GM12873 (cell line): ENCODE measurements around the gene PDSS2.
A peak's percentile ranks its signal among the peaks of the same experiment; 100 is the strongest.

Experiments
- TF ChIP-seq, protein P1 (sequence below): IDR thresholded peaks from 2 replicates; pipeline ENCODE4 v1.5.1; 2012; ENCODE audit warnings: low read depth, mild to moderate bottlenecking, moderate library complexity, low read length, control low read depth; ENCODE audit not compliant: insufficient read depth; ENCODE audit errors: missing control alignments

PDSS2 gene

GRCh38 chr6:107115695-107116327 is 343.6 kb downstream of the PDSS2 start:
- TF ChIP-seq, protein P1, sequence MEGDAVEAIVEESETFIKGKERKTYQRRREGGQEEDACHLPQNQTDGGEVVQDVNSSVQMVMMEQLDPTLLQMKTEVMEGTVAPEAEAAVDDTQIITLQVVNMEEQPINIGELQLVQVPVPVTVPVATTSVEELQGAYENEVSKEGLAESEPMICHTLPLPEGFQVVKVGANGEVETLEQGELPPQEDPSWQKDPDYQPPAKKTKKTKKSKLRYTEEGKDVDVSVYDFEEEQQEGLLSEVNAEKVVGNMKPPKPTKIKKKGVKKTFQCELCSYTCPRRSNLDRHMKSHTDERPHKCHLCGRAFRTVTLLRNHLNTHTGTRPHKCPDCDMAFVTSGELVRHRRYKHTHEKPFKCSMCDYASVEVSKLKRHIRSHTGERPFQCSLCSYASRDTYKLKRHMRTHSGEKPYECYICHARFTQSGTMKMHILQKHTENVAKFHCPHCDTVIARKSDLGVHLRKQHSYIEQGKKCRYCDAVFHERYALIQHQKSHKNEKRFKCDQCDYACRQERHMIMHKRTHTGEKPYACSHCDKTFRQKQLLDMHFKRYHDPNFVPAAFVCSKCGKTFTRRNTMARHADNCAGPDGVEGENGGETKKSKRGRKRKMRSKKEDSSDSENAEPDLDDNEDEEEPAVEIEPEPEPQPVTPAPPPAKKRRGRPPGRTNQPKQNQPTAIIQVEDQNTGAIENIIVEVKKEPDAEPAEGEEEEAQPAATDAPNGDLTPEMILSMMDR: no peak

DNA sequence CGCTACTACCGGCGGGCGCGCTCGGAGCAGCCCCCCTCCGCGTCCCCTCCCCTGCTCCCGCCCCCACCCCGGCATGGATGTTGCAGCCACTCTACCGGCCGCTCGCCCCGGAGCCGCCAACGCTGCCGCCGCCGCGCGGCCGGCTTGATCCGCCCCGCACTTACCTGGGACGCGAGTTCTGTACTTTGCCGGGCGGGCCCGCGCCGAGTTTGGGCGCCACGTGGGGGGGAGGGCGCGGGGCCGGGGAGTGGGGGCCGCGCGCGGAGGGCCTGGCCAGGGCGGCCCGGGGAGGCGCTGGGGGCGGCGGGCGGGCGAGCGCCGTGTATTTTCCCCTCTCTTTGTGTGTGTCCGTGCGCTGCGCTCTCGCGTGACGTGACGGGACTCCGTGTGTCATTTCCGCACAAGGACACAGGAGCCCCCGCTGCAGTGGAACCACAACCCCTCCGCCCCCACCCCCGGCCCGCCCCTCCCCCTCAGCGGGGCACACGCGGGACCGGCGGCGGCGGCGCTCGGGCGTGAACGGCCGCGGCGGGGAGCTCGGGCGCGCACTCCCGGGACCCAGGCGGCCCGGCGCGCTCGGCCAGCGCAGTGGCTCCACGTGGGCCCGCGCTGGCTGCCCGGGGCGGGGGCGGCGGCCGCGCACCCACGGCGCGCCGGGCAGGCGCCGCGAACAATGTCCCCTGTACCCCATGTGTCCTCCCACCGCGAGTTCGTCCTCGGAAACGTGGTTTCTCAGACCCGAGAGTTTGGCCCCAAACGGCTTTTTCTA is 344.3 kb downstream of the PDSS2 start, which contains the start of gene BEND3:
TSS of gene BEND3 (minus strand) at position 590 of the 769 bp plus-strand sequence. CDS start 16,230 bp downstream, outside the sequence.
- TF ChIP-seq, protein P1: no peak

DNA sequence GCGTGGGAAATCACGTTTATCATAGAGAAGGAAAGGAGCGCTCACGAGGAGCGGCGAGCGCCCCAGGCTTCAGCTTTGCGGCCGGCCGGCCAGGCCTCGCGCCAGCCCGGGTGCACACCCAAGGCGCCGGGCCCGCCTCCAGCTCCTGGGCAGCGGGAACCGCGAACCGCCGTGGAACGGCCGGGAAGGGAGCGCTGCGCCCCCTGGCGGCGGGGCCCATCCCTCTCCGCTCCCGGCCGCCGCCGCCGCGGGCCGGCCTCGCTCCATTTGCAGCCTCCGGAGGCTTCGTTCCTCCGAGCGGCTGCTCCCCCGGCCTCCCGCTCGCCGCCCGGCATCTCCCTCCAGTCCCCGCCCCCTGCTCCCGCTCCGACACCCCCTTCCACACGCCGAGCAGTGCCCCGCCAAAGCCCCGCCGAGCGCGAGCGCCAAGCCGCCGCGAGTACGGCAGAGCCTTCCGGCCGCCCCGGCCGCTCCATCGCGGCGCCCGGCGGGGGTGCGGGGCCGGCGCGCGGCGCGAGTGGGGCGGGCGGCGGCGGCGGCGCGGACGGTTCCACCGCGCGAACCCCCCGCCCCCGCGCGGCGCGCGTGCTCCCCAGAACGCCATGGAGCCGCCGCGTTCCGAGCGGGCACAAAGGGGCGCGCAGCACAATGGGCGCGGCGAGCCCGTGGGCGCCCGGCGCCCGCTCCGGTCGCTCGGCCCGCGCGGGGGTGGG is 345.0 kb downstream of the PDSS2 start:
- TF ChIP-seq, protein P1: peak; percentile 78

GRCh38 chr6:107110200-107110599 is 349.2 kb downstream of the PDSS2 start:
- TF ChIP-seq, protein P1: no peak

- TF ChIP-seq, protein P1: no peak
Measured at GRCh38 chr6:107108201-107108890, 351.0 kb downstream of the PDSS2 start.

DNA sequence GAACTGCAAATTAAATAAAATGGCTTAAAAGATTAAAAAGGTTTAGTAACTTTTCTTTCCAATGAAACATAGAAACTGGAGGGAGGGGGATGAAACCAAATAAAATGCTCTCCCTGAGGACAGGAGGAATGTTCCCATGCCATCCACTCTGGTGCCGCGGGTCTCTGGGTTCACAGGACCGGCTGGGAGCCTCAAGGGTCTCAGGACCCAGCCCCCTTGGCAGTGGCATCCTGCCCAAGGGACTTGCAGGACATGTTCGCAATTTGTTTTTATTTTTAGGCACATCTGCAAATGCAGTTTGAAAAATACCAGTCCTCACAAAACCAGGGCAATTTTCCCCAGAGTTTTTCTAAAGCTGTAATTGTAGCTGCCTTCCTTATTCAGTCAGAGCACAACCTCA is 351.6 kb downstream of the PDSS2 start:
- TF ChIP-seq, protein P1: no peak
